CD4-positive, alpha-beta T cell (primary cell): ENCODE data around the gene ATP8B3. TPM values are rescaled to one million over a fixed set of nuclear protein-coding genes. Genes with fewer than 3 reads are reported as not detected.
A peak's percentile ranks its signal among the peaks of the same experiment; 100 is the strongest.

ENCODE experiments used
- ATAC-seq: fragments of 200-7000 bp; cut with Tn5 transposase; one replicate; pipeline ENCODE4 v1.10.0; 2022; ENCODE audit warnings: mild to moderate bottlenecking; ENCODE audit not compliant: poor library complexity
- CTCF ChIA-PET: fragments of 350-600 bp; sonication (Branson Sonifier 250); formaldehyde crosslinking; loops from one replicate; lab custom pipeline; 2021; ENCODE audit warnings: antibody characterized with exemption, inconsistent platforms; lab: Charles Lee
- POLR2A ChIA-PET: fragments of 350-600 bp; sonication (Branson Sonifier 250); formaldehyde crosslinking; loops from one replicate; lab custom pipeline; 2021; ENCODE audit warnings: antibody characterized with exemption, inconsistent platforms; lab: Charles Lee
- DNase-seq, 14 experiments: peaks; one replicate each; pipeline ENCODE4 v3.0.0-alpha.2; 2013 to 2020; ENCODE audit warnings: mixed read lengths in 2 of 14
- H3K27ac ChIP-seq, 2 donors: one replicate each; pipeline versions ENCODE4 v1.5.1 to v1.7.0; 2013; ENCODE audit warnings: low read length in 2 of 2, low read depth in 1 of 2, mild to moderate bottlenecking in 1 of 2
- H3K27me3 ChIP-seq, 2 experiments: 1 replicate in 1 of 2; 2 replicates in 1 of 2; pipeline versions ENCODE4 v1.6.1 to v1.7.0; 2013; ENCODE audit warnings: low read length in 2 of 2, control low read depth in 1 of 2, mild to moderate bottlenecking in 1 of 2, moderate library complexity in 1 of 2; ENCODE audit not compliant: insufficient read depth in 2 of 2, control insufficient read depth in 1 of 2
- H3K36me3 ChIP-seq: one replicate; pipeline ENCODE4 v1.6.1; 2013; ENCODE audit warnings: low read length, control low read depth; ENCODE audit not compliant: insufficient read depth
- H3K4me1 ChIP-seq: one replicate; pipeline ENCODE4 v1.6.1; 2013; ENCODE audit warnings: low read length, control low read depth; ENCODE audit not compliant: insufficient read depth
- H3K4me3 ChIP-seq: one replicate; pipeline ENCODE4 v1.5.1; 2013; ENCODE audit warnings: mild to moderate bottlenecking, low read length, moderate library complexity
- H3K9me3 ChIP-seq, 2 experiments: 1 replicate in 1 of 2; 2 replicates in 1 of 2; pipeline versions ENCODE4 v1.6.1 to v1.7.0; 2013; ENCODE audit warnings: low read length in 2 of 2, mild to moderate bottlenecking in 2 of 2, control low read depth in 1 of 2, moderate library complexity in 1 of 2; ENCODE audit not compliant: control insufficient read depth in 1 of 2, insufficient read depth in 1 of 2
- H3K27ac Mint-ChIP-seq: one replicate; pipeline ENCODE4 v1.8.0; 2020; ENCODE audit warnings: mixed read lengths
- H3K27me3 Mint-ChIP-seq: one replicate; pipeline ENCODE4 v1.8.0; 2021; ENCODE audit warnings: mixed read lengths
- H3K36me3 Mint-ChIP-seq: one replicate; pipeline ENCODE4 v1.8.0; 2021; ENCODE audit warnings: low read depth, mixed read lengths
- H3K4me1 Mint-ChIP-seq: one replicate; pipeline ENCODE4 v1.8.0; 2021; ENCODE audit warnings: low read depth, mixed read lengths
- H3K4me3 Mint-ChIP-seq: one replicate; pipeline ENCODE4 v1.8.0; 2020; ENCODE audit warnings: mild to moderate bottlenecking, mixed read lengths
- H3K9me3 Mint-ChIP-seq: one replicate; pipeline ENCODE4 v1.8.0; 2020; ENCODE audit warnings: mixed read lengths
- intact Hi-C, 2 experiments: fragments of 100-400 bp; cut with DNase I in 1 of 2; cut with micrococcal nuclease in 1 of 2; formaldehyde crosslinking; loops; one replicate each; pipeline versions ENCODE4 v1.15.1 to v1.9.0; 2023 to 2025; cut with DNase I, micrococcal nuclease
- total RNA-seq, 174 experiments: library from RNA in 2 of 174; stranded (reverse) in 2 of 174; gene quantifications; one replicate each; pipeline ENCODE4 v1.2.3 and lab custom pipeline; 2021 to 2026
- TF ChIP-seq, protein P1 (sequence below): fragments of 200-600 bp; IDR thresholded peaks from one replicate; pipeline ENCODE4 v1.8.0; 2022; ENCODE audit warnings: antibody characterized with exemption, mild to moderate bottlenecking

ATP8B3 gene
- total RNA-seq, 2 experiments from 2014 or later = 2.5 to 3.2 TPM

DNA sequence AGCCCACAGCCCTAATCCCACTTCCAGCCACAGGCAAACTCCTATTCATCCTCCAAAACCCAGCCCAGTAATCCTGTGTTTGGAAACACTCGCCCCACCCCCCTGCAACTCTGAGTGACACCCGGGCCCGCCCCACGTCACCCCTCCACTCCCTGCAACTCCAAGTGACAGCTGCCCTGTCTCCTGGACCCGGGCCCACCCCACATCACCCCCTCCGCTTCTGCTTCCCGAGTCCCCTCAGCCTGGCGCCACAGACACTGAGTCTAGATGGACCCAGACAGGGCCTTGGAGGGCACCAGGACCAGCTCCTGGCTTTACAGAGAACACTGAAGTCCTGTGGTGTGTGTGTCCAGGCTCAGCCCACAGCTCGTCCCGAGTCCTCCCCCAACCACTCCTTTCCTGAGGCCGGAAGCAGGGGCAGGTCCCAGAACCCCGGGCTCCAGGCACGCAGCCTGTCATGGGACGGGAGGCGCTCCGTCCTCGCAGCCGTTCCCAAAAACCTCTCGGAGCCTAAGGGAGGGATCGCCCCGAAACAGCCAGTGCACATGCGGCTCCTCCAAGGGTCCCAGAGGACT is 28.6 kb upstream of the ATP8B3 start:
- Histone ChIP-seq H3K27ac (no peak overlapping the region), H3K9me3 (no peaks in the 10 kb centered on the region), H3K36me3 (peaks cover 42% of the 10 kb centered on the region), H3K4me1 (peaks cover 78% of the 10 kb centered on the region), H3K4me3 (no peak overlapping the region), H3K27me3 (no peaks in the 10 kb centered on the region)
- intact Hi-C loops = loop anchor here in 1 of 2 experiments (1.0 kb wide), 1 partner anchor 254 kb away; no protein-coding TSS in a partner anchor
- CTCF ChIA-PET = no interaction called here
- no peak overlapping the region for H3K27ac Mint-ChIP-seq
- POLR2A ChIA-PET = interaction anchor here (0.7 kb wide), 1 partner anchor 15 kb away, joined by 3 read pairs; no protein-coding TSS in a partner anchor
- H3K9me3 Mint-ChIP-seq = no peaks in the 10 kb centered on the region
- H3K4me1 Mint-ChIP-seq = peaks cover 26% of the 10 kb centered on the region
- peak overlapping the region; percentile 15 for H3K4me3 Mint-ChIP-seq
- no peak for ATAC-seq
- H3K36me3 Mint-ChIP-seq = peaks cover 10% of the 10 kb centered on the region
- DNase-seq = no peak
- H3K27me3 Mint-ChIP-seq = no peaks in the 10 kb centered on the region
- TF ChIP-seq, protein P1, sequence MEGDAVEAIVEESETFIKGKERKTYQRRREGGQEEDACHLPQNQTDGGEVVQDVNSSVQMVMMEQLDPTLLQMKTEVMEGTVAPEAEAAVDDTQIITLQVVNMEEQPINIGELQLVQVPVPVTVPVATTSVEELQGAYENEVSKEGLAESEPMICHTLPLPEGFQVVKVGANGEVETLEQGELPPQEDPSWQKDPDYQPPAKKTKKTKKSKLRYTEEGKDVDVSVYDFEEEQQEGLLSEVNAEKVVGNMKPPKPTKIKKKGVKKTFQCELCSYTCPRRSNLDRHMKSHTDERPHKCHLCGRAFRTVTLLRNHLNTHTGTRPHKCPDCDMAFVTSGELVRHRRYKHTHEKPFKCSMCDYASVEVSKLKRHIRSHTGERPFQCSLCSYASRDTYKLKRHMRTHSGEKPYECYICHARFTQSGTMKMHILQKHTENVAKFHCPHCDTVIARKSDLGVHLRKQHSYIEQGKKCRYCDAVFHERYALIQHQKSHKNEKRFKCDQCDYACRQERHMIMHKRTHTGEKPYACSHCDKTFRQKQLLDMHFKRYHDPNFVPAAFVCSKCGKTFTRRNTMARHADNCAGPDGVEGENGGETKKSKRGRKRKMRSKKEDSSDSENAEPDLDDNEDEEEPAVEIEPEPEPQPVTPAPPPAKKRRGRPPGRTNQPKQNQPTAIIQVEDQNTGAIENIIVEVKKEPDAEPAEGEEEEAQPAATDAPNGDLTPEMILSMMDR = no peak

DNA sequence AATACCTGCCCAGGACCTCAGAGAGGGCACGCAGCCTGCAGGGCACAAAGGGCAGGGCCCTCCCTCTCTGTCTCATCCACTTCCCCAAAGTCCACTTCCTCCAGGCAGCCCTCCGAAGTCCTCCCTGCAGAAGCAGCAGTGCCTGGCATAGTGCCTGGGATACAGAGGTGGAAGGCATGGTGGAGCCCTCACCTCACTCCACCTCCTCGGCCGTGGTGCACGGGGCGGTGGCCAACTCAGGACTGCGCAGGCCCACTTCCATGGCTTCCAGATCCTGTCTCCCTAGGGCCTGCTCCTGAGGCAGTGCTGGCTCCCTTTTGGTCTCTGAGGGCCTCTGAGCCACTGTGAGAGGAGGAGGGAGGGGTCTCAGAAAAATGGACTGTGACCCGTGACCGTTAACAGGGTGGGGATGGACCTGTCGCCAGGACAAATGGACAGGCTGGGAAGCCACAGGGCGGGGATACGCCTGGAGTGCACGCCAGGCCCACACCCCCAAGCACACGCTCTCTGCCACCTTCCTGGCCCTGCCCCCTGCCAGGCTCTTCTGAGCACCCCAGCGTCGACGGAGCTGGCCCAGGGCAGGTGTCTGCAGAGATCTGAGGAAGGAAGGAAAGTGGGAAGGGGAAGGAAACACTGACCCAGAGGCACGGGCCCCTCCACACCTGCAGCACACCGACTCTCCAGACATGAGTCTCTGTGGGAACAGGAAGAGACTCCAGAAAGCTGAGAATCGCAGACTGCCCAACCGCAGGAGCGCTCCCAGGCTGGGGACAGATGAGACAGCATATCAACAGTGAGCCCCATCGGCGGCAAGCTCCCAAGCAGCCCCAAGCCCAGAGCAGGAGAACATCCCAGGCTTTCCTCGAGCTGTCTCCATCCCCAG is 27.8 kb upstream of the ATP8B3 start:
- TF ChIP-seq, protein P1 = no peak
- Mint-ChIP-seq H3K4me3 (peak overlapping the region; percentile 15), H3K9me3 (no peaks in the 10 kb centered on the region), H3K27me3 (no peaks in the 10 kb centered on the region), H3K36me3 (peaks cover 10% of the 10 kb centered on the region), H3K27ac (no peak overlapping the region), H3K4me1 (peaks cover 25% of the 10 kb centered on the region)
- ChIA-PET POLR2A (interaction anchor here (0.6 to 0.7 kb wide), 2 partner anchors 14 to 862 kb away, joined by 3 read pairs; no protein-coding TSS in a partner anchor), CTCF (no interaction called here)
- Histone ChIP-seq H3K36me3 (peaks cover 38% of the 10 kb centered on the region), H3K4me3 (no peak overlapping the region), H3K27me3 (no peaks in the 10 kb centered on the region), H3K27ac (no peak overlapping the region), H3K9me3 (no peaks in the 10 kb centered on the region), H3K4me1 (peaks cover 75% of the 10 kb centered on the region)
- ATAC-seq = no peak
- intact Hi-C loops = loop anchor here in 1 of 2 experiments (1.0 kb wide), 1 partner anchor 254 kb away; no protein-coding TSS in a partner anchor
- DNase-seq = no peak

DNA sequence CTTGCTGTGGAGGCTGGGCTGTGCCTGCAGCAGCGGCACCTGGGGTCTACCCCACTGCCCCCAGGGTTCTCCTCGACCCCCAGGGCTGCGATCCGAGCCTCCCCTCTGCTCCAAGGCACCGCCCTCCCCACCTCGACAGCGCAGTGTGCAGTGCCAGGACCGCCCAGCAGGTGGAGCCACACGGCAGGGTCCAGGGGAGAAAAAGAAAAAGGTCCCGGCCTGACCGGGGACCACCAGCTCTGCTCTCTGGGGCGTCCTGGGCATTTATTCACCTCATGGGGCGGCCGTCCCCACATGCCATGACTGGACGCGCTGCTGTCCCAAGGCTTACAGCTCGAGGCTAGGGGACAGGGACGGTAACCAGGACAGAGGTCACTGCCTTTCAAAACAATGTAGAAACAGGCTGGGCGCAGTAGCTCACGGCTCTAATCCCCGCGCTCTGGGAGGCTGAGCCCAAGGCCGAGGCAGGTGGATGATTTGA is 25.6 kb upstream of the ATP8B3 start:
- Mint-ChIP-seq H3K36me3 (peaks cover 10% of the 10 kb centered on the region), H3K4me1 (peaks cover 20% of the 10 kb centered on the region), H3K4me3 (no peak overlapping the region), H3K27ac (no peak overlapping the region), H3K27me3 (no peaks in the 10 kb centered on the region), H3K9me3 (no peaks in the 10 kb centered on the region)
- TF ChIP-seq, protein P1 = peak; percentile 81
- Histone ChIP-seq H3K27ac (no peak overlapping the region), H3K4me1 (peaks cover 59% of the 10 kb centered on the region), H3K9me3 (no peaks in the 10 kb centered on the region), H3K36me3 (peaks cover 33% of the 10 kb centered on the region), H3K4me3 (no peak overlapping the region), H3K27me3 (no peaks in the 10 kb centered on the region)
- ChIA-PET CTCF (interaction anchor here (0.6 to 1.6 kb wide), 4 partner anchors 8 to 455 kb away, joined by 3 to 9 read pairs (median 4); no protein-coding TSS in a partner anchor), POLR2A (interaction anchor here (0.9 kb wide), 1 partner anchor 11 kb away, joined by 4 read pairs; no protein-coding TSS in a partner anchor)
- DNase-seq = peak; percentile 33 to 72 (median 54)
- intact Hi-C loops = no loop called here
- peak; percentile 85 for ATAC-seq
